T-helper 2 cell treated with Interferon-gamma antibody and Interleukin-4, amounts not matched to agents 100 ng/mL and 5 ng/mL, for 36 hours (primary cell): ENCODE results near the gene JAG1. TPM values are rescaled to one million over a fixed set of nuclear protein-coding genes. Genes with fewer than 3 reads are reported as not detected.

Experiments used
- intact Hi-C: fragments of 100-400 bp; cut with micrococcal nuclease; formaldehyde crosslinking; loops from one replicate; pipeline ENCODE4 v1.15.1; 2023
- total RNA-seq: library from RNA; stranded (reverse); gene quantifications from 2 replicates; pipeline ENCODE4 v1.2.3, GENCODE V29; 2022

JAG1 gene
- total RNA-seq, 1 donor from 2014 or later = 1.1 TPM

DNA sequence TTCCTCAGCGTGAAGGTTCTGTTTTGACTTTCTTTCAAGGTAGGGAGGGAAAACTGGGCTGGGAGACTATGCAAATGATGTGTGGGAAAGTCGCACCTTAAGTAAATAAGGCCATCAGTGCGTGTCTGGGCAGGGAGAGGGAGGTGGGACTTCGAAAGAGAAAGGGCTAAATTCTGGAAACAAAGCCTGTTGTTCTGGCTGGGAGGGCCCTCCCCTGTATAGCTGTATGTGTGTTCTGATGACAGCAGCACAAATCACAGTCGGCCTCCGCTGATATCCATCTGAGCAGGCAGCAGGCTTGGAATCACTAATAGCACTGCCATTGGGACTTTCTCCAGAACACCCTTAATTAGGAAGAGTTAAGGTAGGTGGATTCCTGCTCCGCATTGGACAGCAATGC, 19.2 kb downstream of the JAG1 start:
- intact Hi-C loops = no loop called here

DNA sequence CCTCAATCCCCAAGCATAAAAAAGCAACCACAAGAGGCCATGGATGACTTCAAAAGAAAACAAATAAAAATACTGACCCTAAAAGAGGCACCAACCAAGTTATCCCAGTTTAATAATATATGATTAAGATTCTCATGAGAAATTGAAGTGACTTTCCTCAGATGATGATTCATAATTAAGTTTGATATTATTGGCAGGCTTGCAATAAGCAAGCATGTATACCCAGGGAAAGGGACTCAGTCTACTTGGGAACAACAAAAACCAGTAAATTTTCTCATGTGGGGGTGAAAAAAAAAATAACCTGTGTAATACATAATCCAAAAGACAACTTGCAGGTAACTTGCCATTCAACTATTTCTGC, 19.6 kb downstream of the JAG1 start:
- intact Hi-C loops = no loop called here

DNA sequence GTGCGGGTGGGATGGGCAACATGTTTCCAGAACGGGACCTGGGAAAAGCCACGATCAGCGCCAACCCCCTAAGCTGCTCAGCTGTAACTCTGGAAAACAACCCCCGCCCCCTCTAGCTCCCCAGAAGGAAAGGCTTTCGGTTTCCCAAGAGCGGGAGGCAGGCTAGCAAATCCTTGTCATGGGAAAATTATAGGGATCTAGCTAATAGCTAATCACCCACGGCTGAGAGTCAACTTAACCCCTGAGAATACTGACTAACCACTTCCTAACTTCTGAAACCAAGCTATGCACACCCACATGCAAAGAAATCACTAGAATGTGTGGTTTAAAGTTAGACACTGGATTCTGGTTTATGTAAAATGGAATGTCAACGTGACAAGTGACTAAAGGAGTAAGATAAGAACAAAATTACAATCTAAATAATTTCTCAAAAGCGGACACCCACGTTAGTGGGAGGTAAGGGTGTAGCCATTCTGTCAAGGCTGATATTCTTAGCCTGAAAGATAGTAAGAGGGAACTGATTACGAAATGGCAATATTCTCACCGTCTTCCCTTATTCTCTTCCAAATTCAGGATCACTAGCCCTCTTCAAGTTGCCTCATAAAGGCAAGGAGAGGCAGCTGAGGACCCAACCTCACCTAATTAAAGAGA, 20.1 kb downstream of the JAG1 start:
- intact Hi-C loops = no loop called here

DNA sequence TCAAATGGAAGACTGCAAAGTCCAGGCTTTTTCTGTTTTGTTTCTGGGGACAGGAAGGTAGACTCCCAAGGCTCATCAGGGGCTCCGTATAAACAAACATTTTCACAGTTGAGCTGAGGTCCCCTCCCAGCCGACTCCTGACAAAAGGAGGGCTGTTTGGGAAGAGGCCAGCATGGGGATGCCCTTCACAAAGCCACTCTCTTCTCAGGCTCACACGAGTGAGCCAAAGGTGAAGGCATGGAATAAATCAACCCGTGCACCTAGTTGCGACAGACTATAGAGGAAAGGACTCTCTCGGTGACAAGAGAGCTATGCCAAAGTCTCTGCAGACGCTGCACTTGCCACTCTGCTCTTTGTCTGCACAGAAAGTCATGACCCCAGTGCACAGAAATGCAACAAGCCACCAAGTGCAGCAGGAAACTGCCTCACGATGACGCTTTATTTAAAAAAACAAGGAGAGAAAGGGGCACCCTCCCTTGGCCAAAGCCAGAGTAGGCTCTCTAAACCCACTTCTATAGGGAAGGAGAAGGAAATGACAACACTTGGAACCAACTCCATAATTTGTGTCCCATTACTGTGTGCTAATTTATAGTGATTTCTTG, 21.0 kb downstream of the JAG1 start:
- intact Hi-C loops = no loop called here

DNA sequence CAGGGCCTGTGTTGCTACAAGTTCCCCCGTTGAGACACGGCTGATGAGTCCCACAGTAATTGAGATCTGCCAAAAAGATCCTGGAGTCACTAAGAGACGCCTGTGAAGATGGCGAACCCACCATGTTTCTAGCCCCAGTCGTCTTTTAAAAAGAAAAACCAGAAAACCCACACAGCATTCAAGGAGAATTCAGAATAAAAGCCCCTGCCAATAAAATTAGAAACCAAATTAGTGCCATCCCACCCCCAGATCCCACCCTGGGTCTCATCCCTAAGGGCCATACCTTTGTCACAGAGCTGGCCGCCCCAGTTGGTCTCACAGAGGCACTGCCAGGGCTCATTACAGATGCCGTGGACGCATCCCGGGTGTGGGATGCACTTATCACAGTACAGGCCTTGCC, 21.6 kb downstream of the JAG1 start:
- intact Hi-C loops = no loop called here

DNA sequence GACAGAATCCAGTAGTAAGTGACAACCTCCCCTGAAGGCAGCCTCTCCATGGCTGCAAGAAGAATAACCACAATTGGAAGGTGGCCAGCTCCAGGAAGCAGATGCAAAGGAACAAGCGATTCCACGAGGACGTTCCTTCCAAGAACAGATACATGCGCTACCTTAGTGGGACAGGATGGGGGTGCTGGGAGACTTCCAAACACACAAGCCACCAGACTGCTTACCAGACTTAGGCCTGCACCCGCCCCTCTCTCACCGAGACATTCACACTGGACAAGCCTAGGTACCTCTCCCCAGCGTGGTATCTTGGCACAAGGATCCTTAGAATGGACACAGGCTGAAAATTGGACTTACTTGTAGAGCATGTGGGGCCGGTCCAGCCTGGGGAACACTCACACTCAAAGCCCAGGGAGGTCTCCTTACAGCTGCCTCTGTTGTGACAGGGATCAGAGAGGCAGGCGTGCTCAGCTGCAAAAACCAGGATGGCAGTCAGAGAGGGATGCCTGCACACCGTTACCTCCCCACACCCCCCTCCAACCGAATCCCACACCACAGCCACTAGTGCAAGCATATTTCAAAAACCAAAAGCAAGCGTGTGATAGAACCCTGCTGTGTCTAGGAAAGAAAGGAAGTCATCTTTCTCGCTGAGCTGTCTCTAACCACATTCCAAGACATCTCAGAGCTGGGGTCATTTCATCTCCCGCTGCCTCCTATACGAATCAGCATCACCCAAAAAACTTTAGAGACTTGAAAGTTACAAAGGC, 22.4 kb downstream of the JAG1 start:
- intact Hi-C loops = no loop called here

DNA sequence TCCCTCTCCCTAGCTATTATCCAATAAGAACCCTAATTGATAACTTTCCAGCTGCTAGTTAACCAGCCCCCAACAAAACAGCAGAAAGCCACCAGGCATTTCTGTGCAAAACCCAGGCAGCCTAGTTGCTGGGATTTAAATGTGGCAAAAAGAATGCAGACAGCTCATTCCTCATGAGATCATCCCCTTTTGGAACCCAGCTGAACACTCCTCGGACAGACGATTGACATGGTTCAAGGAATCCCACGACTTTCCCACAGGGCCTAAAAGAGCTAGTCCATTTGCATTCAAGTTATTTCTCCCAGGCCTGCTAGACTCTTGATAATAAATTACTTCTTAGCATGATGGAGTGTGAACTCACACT, 24.0 kb downstream of the JAG1 start:
- intact Hi-C loops = no loop called here

DNA sequence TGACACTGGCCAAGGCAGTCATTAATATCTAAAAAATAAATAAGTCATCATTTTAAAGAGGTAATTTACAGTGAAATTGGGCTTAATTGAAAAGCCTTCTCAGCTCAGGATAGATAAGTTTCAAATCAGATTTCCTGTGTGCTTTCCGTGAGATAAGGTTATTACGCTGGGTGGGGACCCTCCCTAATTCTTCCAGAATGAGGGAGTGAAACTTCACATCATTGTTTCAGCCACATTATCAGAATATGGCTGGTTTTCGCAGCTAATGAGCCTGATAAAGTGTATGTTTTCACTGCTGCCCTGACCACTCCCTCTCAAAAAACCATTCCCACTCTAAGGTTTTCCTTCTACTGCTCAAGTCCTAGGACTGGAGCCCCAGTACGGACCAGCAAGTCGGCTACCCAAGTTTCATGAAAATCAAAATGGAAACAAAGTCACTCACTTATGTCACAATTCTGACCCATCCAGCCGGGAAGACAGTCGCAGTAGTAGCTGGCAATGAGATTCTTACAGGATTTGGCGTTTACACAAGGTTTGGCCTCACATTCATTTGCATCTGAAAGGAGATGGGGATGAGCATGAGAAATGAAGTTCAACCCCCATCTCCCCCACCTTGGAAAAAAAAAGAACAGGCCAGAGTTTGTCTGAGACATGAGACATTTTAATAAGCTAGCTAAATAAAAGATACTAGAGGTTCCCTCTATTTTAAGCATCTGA, 24.6 kb downstream of the JAG1 start:
- intact Hi-C loops = no loop called here

DNA sequence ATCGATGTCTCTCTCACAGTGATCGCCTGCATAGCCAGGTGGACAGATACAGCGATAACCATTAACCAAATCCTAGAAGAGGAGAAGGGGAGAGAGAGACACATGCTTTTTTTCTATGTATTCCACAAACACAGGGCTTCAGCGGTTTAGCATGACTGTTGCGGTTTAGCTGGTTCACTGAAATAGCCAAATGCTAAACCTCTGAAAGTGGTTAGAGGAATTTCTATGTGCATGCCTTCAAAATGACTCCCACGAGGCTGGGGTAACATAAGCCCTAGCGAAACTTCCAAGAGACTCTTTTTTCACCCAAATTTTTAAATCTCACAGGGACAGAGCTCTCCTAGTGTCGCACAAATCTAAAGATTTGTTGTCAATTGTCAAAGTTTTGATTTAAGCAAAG, 25.1 kb downstream of the JAG1 start:
- intact Hi-C loops = no loop called here

DNA sequence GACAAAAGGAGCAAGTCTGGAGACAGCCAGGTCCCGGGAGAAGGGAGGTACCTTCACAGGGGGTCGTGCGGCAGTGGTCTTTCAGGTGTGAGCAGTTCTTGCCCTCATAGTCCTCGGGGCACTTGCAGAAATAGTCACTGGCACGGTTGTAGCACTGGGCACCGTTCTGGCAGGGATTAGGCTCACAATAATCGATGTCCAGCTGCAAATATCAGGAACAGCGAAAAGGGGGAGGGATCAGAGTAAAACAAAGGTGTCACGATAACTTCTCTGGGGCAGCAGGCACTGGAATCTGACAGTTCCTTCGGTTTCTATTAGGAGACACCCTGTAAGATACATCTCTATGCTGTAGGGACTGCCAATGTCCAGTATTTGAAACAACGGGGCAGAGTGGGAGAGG, 25.9 kb downstream of the JAG1 start:
- intact Hi-C loops = no loop called here

DNA sequence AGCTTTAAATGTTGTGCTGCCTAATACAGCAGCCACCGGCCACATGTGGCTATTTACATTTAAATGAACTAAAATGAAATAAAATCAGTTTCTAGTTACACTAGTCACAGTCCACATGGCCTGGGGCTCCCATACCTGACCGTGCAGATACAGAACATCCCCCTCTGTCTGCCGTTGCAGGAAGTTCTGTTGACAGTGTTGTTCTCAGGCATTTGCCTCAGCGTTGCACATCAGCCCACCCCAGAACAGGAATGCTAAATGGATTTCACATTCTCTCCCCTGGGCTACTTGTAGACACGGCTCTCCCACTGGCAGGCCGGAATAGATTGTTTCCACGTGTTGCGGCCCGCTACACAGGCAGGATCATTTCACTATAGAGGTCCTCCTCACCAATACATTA, 26.3 kb downstream of the JAG1 start:
- intact Hi-C loops = no loop called here

DNA sequence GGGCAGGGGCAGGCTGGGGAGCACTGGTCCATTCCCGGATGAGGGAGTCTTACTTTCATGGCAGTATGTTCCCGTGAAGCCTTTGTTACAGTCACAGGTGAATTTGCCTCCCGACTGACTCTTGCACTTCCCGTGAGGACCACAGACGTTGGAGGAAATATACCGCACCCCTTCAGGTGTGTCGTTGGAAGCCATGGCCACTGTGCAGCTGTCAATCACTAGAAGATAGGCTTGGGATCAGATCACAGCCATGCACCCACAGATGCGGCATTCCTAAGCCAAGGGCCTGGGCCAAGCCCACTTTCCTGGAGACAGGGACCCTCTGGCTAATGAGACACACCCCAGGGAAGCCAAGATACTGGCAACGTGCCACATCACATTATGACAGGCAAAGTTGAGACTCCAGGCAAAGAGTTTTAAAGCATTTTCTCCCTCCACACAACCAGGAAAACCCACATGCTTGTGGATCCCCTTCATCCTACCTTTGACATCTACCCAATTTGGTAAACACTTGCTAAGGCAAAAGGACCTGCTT, 26.8 kb downstream of the JAG1 start:
- intact Hi-C loops = no loop called here

DNA sequence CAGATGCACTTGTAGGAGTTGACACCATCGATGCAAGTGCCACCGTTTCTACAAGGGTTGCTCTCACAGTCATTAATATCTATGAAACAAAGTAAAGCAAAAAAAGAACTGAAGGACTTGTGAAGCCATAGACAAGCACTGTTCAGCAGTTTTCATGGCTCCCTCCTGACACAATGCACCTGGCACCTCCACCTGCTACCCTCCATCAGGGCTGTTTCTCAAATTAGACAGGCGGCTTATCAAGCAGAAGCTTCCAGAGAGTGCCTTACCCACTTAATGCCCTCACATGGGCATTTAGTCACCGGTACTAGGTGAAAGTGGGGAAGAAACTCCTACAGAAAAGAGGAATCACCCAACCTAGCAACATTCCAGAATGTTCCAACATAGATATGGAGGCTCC, 27.8 kb downstream of the JAG1 start:
- intact Hi-C loops = no loop called here

DNA sequence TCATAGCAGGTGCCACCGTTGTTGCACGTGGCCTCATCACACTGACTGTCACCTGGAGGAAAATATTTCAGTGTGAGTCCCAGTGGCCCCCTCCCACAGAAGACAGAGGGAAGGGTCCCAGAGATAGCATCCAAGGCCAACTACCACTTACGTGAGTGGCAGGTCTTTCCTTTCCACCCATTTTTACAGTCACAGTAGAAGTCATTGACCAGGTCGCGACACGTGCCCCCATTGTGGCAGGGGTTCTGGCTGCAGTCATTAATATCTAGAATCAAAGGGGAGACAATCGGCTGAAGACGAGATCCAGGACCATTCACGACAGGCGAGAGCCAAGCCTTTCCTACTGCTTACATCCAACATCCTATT, 28.6 kb downstream of the JAG1 start:
- intact Hi-C loops = no loop called here

DNA sequence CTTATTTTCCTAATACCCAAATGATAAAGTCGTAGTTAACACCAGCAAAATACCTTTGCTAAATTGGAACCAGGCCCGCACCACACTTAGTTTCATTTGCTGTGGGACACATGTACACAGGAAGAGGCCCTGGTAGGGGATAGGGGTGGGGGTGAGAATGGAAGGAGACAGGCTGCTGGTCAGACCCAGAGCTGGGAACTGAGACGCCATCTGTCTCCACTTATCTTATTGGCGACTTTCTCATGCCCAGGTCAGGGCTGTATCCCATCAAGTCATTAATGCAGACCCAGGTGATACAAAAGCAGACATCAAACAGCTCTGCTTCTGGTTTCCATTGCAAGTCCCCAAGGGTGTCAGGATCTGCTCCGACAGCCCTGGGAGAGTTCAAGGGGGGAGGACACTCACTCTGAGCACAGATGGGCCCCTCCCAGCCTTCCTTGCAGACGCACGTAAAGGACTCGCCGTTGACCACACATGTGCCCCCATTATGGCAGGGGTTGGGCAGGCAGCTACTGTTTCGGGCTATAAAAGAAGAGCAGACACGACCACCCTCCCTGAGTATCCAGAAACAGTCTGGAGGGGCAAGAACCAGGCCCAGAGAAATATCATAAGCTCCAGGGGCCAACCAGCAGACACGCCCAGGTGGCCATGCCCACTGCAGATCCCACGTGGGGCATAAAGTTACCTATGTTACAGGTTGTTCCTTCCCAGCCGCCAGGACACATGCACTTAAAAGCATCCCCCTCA, 29.2 kb downstream of the JAG1 start:
- intact Hi-C loops = no loop called here

DNA sequence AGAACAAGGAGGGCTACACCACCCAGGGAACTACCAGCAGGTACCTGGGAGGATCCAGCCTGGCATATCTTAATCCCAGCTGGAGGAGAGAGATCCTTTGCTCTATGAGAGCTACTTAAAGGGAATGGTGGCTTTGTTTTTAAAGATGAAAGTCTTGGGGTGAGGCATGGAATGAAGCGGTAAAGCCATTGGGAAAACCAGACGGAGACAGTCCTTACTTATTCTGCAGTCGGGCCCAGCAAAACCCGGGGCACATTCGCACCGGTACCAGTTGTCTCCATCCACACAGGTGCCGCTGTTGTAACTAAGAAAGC, 30.3 kb downstream of the JAG1 start:
- intact Hi-C loops = no loop called here

DNA sequence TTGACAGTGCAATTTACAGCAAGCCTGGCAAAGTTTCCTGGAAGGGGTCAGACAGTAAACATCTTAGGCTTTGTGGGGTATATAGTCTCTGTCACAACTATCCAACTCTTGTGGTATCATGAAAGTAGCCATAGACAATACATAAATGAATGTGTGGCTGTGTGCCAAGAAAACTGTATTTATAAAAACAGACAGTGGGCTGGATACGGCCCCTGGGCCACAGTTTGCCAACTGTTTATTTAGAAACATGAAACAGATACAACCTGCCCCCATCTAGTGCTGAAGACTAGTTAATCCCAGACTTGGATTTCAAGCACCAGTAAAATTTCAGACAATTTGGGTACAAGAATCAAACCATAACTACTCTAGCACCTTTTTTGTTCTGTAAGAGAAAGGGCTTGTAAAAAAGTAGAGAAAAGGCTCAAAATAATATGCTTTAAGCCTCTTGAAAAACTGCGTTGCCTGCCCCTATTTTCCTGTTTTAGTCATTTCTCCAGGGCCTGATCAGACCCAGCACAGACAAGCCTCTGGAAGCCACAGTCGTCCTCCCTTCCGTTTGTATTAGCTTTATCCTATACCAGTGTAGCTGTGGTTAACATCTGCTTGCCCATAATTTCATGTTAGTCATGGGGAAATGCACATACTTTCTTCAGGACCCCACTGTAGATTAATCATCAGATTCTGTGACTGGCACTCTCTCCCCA, 30.8 kb downstream of the JAG1 start:
- intact Hi-C loops = no loop called here

DNA sequence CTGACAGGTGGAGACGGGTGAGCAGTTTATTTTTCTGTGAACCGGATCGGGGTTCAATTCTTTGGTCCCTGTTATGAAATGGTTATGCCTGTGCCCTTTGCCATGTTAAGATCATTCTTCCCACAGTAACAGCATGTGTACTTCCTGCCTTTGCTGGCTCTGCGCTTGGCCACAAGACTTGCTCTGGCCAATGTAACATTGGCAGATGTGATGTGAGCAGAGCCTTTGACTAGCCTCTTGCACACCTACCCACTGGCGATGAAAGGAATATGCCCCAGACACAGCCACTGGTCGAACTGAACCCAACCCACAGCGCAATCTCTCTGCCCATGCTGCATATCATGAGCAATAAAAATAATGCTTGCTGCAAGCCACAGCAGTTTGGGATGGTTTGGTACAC, 31.9 kb downstream of the JAG1 start:
- intact Hi-C loops = no loop called here

DNA sequence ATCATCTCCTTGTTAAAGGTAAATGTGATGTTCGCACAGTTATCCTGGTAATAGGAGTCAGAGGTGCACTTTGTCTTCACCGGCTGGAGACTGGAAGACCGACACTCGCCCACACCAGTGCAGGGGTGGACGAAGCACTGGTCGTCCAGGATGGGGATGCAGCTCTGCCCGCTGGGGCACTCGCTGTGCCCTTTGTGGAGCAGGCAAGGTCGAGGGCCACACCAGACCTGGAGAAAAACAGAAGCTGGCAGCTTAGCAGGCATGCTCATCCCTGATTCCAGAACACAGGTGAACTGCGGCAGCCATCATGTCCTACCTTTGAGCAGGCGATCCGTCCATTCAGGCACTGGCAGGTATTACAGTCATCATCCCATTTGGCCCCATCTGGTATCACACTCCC, 32.3 kb downstream of the JAG1 start:
- intact Hi-C loops = no loop called here

DNA sequence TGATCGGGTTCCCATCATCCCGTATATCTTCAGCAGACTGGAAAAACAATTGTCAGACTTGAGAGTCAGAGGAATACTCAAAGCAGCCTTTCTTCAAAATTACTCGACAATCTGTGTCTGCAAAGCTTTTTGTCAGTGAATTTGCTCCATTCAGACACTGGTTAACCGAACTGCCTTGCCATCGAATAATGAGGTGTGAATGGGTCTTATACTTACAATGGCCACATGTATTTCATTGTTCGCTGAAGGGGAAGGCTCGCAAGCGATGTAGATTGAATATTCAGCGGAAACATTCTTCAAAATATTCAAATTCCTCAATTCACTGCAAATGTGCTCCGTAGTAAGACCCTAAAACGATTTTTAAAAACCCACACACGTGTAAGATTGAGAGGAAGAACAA, 32.9 kb downstream of the JAG1 start:
- intact Hi-C loops = no loop called here
